Measurements from ENCODE around the gene QKI.
A peak's percentile ranks its signal among the peaks of the same experiment; 100 is the strongest.

QKI gene

DNA sequence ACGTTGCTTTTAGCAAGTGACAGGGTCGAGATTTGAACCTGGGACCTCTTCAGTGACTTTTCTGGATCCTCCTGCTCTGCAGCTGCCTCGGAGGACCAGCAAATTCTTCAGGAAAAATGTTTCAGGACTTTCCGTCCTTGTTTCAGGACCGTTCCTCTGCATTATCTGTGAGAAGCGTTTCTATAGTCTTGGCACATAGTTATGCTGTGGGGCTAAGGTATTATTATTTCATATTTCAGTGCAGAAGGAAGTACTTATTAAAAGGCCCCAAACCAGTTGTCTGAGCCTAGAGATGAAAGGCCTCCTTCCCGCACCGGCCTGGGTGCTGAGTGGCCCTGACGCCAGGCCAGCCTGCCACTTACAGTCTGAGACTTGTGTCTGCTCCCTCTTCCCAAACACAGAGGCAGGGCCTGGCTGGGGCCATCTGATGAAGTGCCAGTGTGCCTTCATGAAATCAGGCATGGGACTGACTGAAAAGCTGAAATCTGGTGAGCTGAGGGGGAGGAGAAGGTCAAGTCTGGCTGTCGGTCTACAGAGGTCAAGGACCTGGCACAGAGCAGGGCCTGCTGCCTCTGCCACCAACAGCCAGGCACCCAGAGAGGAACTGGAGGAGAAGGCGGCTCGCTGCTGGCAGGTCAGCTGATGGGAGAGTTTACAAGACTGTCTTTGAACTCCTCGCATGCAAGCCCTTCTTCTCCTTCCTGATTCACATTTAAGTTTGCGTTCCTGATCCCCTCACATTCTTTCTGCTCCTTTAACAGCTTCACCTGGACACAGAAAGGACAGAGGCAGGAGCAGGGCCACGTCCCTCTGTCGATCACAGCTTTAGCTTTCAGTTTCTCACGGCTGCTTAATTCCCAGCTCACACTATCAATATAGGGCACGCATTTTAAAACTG, 8.9 kb upstream of the QKI start:
- Histone ChIP-seq H3K4me3 (ENCODE audit: low read length) (peak overlapping the region; percentile 26), H3K36me3 (ENCODE audit: control insufficient read depth, insufficient read depth, low read length) (no peaks in the 10 kb centered on the region), H3K4me1 (ENCODE audit: control insufficient read depth, insufficient read depth, low read length) (peaks cover 8% of the 10 kb centered on the region), H3K27me3 (ENCODE audit: control insufficient read depth, insufficient read depth, low read length) (no peaks in the 10 kb centered on the region), H3K9ac (ENCODE audit: low read length) (peak overlapping the region; percentile 55), H3K9me3 (ENCODE audit: control insufficient read depth, low read length) (no peaks in the 10 kb centered on the region)

DNA sequence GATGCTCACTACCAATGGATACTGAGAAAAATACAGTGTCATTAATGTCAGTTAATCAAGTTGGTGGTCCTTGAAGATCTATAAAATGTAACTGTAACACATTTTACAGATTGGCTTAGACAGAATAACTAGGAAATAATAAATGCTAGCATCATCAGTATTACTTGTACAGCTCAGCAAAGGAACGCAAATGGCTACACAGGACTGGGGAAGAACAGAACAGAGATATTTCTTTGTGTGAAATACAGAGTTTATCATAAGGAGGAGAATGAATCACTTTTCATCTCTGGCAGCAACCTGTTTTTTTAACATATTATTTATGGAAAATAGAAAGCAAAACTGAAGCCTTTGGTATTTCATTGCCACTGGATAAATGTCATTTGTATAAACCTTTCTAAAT, 8.2 kb upstream of the QKI start:
- Histone ChIP-seq H3K27me3 (ENCODE audit: control insufficient read depth, insufficient read depth, low read length) (no peaks in the 10 kb centered on the region), H3K4me3 (ENCODE audit: low read length) (no peak overlapping the region), H3K4me1 (ENCODE audit: control insufficient read depth, insufficient read depth, low read length) (peaks cover 8% of the 10 kb centered on the region), H3K9me3 (ENCODE audit: control insufficient read depth, low read length) (no peaks in the 10 kb centered on the region), H3K9ac (ENCODE audit: low read length) (peak overlapping the region; percentile 55), H3K36me3 (ENCODE audit: control insufficient read depth, insufficient read depth, low read length) (no peaks in the 10 kb centered on the region)

DNA sequence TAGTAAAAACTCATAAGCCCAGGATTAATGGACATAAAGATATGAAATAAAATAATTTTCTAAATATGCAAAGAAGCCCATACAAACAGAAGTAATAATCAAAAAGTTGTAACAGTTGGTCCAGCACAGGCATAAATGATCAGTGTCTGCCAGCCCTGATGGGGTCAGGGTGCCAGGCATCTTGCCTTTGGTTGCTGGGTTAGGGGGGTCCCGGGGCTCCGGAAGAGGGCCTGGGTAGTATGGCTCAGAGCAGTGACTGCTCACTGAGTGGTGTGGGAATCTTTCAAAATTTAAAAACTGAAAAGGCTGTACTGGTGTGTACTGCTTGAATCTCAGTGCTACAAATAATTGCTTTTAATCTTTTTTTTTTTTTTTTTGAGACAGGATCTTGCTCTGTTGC, 7.7 kb upstream of the QKI start:
- Histone ChIP-seq H3K4me3 (ENCODE audit: low read length) (no peak overlapping the region), H3K36me3 (ENCODE audit: control insufficient read depth, insufficient read depth, low read length) (no peaks in the 10 kb centered on the region), H3K27me3 (ENCODE audit: control insufficient read depth, insufficient read depth, low read length) (no peaks in the 10 kb centered on the region)

DNA sequence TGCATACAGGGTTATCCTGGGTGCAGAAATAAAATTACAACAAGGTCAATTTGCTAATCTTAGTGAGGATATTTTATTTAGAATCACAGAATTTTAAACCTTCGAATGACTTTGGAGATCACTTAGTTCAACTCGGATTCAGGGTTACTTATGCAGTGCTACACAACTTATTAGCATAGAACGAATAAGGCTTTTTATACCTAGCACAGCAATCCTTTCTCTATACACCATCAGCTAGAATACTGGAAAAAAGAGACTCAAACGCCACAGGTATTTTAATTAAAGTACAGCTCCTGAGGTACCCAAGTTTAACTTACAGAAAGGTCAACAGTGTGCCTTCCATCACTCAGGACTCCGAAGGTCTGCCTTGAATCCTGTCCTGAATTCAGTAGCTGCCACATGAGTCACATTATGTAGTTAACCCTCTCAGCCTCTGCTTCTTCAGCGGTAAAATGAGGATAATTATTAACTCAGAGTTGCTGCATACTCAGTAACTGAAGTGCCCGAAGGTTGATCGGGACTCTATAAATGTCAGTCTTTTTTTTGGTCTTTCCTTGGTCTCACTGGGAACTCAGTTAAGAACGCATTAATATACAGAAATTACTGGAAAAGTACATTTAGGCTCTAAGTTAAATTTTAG, 6.0 kb upstream of the QKI start:
- no peaks in the 10 kb centered on the region for H3K36me3 ChIP-seq (ENCODE audit: control insufficient read depth, insufficient read depth, low read length)
- no peaks in the 10 kb centered on the region for H3K9me3 ChIP-seq (ENCODE audit: control insufficient read depth, low read length)
- peaks cover 8% of the 10 kb centered on the region for H3K4me1 ChIP-seq (ENCODE audit: control insufficient read depth, insufficient read depth, low read length)

More for the DNA sequence above, 7.7 kb upstream of the QKI start:
- no peak overlapping the region for H3K9ac ChIP-seq (ENCODE audit: low read length)
- H3K9me3 ChIP-seq (ENCODE audit: control insufficient read depth, low read length) = no peaks in the 10 kb centered on the region
- H3K4me1 ChIP-seq (ENCODE audit: control insufficient read depth, insufficient read depth, low read length) = peaks cover 8% of the 10 kb centered on the region

DNA sequence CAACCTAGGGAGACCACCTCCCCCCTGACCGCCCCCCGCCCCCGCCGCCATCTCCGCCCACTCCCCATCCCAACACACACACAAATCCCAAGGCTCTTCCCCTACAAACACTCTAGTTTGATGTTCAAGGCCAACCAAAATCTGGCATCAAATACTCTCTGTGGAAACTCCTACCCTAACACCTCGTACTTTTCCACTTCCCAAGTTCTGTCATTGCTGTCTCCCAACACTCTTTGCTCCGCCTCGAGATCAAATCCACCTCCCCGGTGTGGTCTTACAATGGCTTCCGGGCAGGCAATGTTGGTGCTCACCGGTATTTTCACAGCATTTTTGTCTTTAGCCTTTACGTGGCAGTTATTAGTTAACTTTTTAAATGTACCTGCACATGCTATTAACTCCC, 4.8 kb upstream of the QKI start:
- Histone ChIP-seq H3K9me3 (ENCODE audit: control insufficient read depth, low read length) (no peaks in the 10 kb centered on the region), H3K4me1 (ENCODE audit: control insufficient read depth, insufficient read depth, low read length) (peaks cover 8% of the 10 kb centered on the region), H3K4me3 (ENCODE audit: low read length) (no peak overlapping the region), H3K36me3 (ENCODE audit: control insufficient read depth, insufficient read depth, low read length) (no peaks in the 10 kb centered on the region), H3K27me3 (ENCODE audit: control insufficient read depth, insufficient read depth, low read length) (no peaks in the 10 kb centered on the region), H3K9ac (ENCODE audit: low read length) (no peak overlapping the region)

More for the DNA sequence above, 6.0 kb upstream of the QKI start:
- Histone ChIP-seq H3K27me3 (ENCODE audit: control insufficient read depth, insufficient read depth, low read length) (no peaks in the 10 kb centered on the region), H3K9ac (ENCODE audit: low read length) (no peak overlapping the region), H3K4me3 (ENCODE audit: low read length) (no peak overlapping the region)

DNA sequence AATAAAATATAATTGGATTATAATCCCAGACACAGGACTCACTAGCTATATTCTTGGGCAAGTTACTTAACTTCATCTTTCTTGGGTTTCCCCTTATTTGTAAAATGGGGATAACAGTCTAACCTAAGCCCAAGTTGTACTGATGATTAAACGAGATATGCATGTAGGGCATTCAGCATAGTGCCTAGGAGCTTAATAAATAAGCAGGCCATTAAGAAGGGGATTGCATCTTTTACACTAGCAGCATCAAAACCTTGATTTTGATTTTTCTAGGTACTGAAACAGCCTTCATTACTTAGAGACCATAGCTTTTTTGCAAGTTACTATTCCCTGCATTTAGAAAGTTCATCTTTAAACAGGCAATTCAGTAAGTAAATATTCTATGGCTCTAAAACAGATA, 2.2 kb upstream of the QKI start:
- H3K9ac ChIP-seq (ENCODE audit: low read length) = no peak overlapping the region
- no peaks in the 10 kb centered on the region for H3K4me1 ChIP-seq (ENCODE audit: control insufficient read depth, insufficient read depth, low read length)
- no peak overlapping the region for H3K4me3 ChIP-seq (ENCODE audit: low read length)

DNA sequence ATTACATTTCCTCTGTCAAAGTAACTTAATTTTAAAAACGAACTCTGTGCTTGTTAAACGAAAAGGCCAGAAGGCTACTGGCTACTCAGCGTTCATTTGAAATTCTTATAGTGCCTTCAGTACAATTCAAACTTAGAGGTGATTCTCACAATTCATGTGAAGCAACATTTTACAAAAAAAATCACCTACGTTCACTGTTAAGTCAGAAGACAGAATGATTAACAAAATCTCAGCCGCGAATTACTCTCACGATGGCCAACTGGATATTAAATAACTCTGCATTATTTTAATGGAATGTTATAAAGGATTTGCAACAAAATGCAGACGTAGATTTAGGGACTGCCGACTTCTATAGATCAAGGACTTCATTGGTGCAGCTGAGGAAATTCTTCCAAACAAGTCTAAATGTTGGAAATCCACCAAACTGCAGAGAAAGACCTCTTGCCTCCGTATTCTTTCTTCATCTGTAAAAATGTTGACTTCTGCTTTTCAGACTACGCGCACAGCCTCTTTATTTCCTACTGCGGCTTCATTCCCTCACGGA, 1.6 kb upstream of the QKI start:
- H3K9ac ChIP-seq (ENCODE audit: low read length) = peak overlapping the region; percentile 77
- H3K4me3 ChIP-seq (ENCODE audit: low read length) = peak overlapping the region; percentile 76
- H3K9me3 ChIP-seq (ENCODE audit: control insufficient read depth, low read length) = no peaks in the 10 kb centered on the region
- no peaks in the 10 kb centered on the region for H3K4me1 ChIP-seq (ENCODE audit: control insufficient read depth, insufficient read depth, low read length)
- H3K36me3 ChIP-seq (ENCODE audit: control insufficient read depth, insufficient read depth, low read length) = no peaks in the 10 kb centered on the region
- H3K27me3 ChIP-seq (ENCODE audit: control insufficient read depth, insufficient read depth, low read length) = no peaks in the 10 kb centered on the region

More for the DNA sequence above, 2.2 kb upstream of the QKI start:
- Histone ChIP-seq H3K9me3 (ENCODE audit: control insufficient read depth, low read length) (no peaks in the 10 kb centered on the region), H3K36me3 (ENCODE audit: control insufficient read depth, insufficient read depth, low read length) (no peaks in the 10 kb centered on the region), H3K27me3 (ENCODE audit: control insufficient read depth, insufficient read depth, low read length) (no peaks in the 10 kb centered on the region)

DNA sequence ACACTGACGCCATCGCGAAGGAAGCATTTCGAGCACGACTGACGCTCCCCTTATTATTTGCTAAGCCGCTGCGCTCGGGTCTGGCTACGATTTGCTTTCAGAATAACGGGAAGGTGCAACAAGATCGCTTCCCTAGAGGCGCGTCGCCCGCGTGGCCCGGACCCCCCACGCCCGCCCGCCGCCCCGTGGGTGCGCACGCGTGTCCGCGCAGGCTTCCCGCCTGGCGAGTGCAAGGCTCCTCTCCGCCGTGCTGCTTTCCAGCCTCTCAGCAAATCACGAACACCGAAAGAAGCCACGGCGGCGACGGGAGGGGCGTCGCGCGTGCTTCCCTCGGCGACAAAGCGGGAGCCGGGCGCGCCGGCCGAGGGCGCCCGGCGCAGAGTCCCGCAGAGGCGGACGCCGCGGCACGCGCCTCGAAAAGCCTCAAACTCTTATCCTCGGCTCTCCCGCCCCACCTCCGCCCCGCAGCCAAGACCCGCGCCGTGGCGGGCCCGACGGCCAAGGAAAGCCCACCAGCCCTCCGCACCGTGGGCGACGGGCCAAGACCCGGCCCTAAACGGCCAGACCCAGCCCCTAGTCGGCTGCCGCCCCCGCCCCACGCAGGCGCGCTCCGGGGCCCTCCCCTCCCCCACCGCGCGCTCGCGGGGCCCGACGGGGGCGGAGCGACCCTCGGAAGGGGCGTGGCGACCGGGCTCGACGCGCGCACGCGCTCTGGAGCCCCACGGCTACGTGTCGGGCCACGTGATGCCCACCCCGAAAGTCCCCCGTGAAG, 987 bp upstream of the QKI start:
- H3K9me3 ChIP-seq (ENCODE audit: control insufficient read depth, low read length) = no peaks in the 10 kb centered on the region

DNA sequence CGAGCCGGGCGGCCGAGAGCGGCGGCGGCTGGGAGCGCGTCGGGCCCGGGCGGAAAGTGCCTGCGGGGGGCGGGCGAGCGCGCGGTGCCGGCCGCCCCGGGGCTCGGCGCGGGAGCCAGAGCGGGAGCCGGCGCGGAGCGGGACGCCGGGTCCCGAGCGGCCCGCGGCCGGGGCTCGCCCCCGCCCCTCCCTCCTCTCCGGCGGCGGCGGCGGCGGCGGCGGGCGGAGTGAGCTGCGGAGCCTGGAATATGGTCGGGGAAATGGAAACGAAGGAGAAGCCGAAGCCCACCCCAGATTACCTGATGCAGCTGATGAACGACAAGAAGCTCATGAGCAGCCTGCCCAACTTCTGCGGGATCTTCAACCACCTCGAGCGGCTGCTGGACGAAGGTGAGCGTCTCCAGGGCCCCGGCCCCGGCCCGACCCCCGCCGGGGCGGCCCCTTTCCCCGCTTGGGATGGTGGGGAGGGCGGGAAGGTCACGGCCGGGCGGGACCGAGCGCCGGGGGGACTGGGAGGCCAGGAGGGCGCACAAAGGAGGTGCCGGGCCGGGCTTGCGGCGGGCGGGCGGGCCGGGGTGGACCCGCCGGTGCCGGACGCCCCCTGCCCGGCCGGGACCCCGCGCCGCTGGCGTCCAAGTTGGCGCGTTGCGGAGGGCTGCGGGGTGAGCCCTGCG, 565 bp downstream of the QKI start:
- Histone ChIP-seq H3K9me3 (ENCODE audit: control insufficient read depth, low read length) (no peaks in the 10 kb centered on the region), H3K36me3 (ENCODE audit: control insufficient read depth, insufficient read depth, low read length) (no peaks in the 10 kb centered on the region), H3K9ac (ENCODE audit: low read length) (peak overlapping the region; percentile 86), H3K4me1 (ENCODE audit: control insufficient read depth, insufficient read depth, low read length) (peaks cover 9% of the 10 kb centered on the region), H3K4me3 (ENCODE audit: low read length) (no peak overlapping the region), H3K27me3 (ENCODE audit: control insufficient read depth, insufficient read depth, low read length) (no peaks in the 10 kb centered on the region)

More for the DNA sequence above, 987 bp upstream of the QKI start:
- peak overlapping the region; percentile 77 for H3K9ac ChIP-seq (ENCODE audit: low read length)
- H3K36me3 ChIP-seq (ENCODE audit: control insufficient read depth, insufficient read depth, low read length) = no peaks in the 10 kb centered on the region
- no peaks in the 10 kb centered on the region for H3K27me3 ChIP-seq (ENCODE audit: control insufficient read depth, insufficient read depth, low read length)
- H3K4me3 ChIP-seq (ENCODE audit: low read length) = peak overlapping the region; percentile 76
- no peaks in the 10 kb centered on the region for H3K4me1 ChIP-seq (ENCODE audit: control insufficient read depth, insufficient read depth, low read length)

DNA sequence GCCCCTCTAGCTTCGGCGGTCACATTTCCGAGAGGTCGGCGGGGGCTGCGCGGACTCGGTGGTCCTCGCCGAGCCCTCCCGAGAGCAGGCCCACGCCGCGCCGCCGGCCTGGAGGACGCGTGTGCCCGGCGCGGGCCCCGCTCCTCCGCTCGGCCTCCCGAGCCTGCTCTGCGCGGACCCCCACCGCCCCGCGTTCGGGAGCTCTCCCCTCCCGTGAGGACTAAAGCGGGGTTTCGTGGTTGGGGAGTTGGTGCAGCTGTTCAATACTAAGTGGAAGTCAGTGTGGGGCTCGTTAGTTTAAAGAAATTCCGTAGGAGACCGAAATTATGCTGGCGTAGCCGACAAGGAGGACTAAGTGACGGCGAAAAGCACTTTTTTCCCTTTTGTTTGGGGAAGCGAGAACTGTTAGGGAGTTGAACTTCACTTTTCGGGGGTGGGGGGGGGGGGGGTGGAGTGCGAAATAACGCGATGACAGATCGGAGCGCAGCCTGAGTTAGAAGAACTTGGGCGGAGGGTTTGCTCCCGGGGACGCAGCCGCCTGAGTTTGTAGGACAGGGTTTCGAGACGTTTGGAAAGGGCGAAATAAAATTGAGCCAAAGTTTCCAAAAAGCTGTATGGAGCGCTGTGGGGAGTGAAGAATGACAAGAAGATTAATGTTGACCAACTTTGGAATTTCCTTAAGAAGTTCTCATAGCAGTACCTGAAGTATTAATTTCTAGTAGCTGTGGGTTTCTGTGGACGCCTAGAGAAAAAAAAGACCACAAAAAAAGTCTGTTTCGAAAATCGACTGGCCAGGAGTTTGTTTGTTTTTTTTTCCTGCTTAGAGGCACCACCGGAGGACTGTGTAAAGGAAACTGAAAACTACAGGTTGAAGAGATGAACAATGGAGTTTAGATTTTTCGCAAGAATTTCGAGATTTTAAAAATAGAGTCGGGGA, 1.4 kb downstream of the QKI start:
- Histone ChIP-seq H3K4me1 (ENCODE audit: control insufficient read depth, insufficient read depth, low read length) (peaks cover 16% of the 10 kb centered on the region), H3K27me3 (ENCODE audit: control insufficient read depth, insufficient read depth, low read length) (no peaks in the 10 kb centered on the region), H3K4me3 (ENCODE audit: low read length) (peak overlapping the region; percentile 53), H3K9ac (ENCODE audit: low read length) (peak overlapping the region; percentile 86), H3K36me3 (ENCODE audit: control insufficient read depth, insufficient read depth, low read length) (no peaks in the 10 kb centered on the region), H3K9me3 (ENCODE audit: control insufficient read depth, low read length) (no peaks in the 10 kb centered on the region)

All from mucosa of stomach (tissue), 1 donor.